HuH-7 (cell line): ENCODE results near the gene IMPG2.
"Not testable (repeated sequence)": the region's sequence is repeated elsewhere in the genome, so short reads cannot be mapped to it uniquely, and the experiment has no call there.

Source experiments
- DNase-seq: peaks from one replicate; pipeline ENCODE4 v3.0.0; 2011; ENCODE audit warnings: low spot score

IMPG2 gene

DNA sequence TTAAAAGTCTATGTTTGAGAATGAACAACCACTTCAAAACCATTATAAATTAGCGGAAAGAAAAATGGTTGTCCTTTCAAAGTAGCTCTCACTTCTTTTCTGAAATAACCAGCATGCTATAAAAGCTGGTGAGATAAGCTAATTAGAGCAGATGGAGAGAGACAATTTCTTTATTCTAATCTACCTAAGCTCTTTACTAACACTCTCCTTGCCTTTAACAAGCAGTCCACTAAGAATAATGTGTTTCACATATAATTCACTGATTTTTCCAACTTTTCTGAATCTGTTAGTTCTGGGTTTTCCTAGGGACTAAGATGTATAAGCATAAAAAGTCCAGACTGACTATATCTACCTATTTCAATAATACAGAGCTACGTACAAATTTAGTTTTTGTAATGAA lies at the start of gene IMPG2:
IMPG2 (minus strand) TSS at position 101 of the 400 bp plus-strand sequence. CDS start 203 bp downstream, outside the sequence.
- DNase-seq = no peak

DNA sequence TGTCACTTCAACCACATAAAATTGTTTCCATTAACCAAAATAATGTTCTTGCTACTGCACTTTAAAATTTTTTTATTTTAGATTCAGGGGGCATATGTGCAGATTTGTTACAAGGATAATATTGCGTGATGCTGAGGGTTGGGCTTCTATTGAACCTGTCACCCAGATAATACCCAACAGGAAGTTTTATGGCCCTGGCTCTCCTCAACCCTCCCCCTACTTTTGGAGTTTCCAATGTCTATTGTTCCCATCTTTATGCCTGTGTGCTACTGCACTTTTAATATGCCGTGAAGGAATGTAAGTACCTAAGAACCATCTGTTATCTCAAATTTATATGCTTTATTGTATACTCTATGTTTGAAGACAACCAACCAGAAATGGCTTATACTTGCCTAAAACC lies 42.0 kb upstream of the IMPG2 start:
- no peak for DNase-seq

DNA sequence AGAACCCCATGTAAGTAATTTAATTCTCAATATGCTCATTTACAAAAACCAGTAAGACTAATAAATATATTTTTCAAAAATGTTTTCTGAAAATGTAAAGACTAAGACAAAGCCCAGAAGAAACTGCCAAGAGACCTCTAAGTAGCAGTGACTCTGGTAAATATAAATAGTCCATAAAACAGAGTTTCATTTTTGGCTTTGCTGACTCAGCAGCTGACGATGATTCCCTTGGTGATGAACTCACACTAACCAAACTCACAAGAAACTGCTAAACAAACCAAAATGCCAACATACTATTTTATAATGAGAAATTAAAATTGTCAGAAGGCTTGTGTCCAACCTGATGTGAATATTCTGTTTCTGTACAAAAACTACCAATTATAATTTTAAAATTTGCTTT lies 31.5 kb upstream of the IMPG2 start:
- DNase-seq = no peak

DNA sequence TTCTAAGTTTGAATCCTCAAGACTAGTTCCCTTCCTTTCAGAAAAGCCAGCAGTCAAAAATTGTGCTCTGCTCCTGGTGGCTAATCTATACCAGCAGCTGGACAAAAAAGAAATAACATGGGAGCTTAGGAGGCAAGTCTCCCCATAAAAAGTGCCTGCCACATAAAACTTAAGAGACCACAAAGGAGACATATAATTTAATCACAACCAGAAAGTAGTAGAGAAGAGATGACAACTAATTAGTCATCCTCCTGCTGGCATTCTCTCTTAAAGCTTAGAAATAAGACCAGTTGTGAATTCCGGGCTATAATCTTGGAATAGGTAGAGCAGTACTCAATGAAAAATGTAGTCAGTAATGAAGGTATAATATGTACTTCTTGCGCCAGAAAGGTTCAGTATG lies 20.2 kb upstream of the IMPG2 start:
- DNase-seq = no peak

DNA sequence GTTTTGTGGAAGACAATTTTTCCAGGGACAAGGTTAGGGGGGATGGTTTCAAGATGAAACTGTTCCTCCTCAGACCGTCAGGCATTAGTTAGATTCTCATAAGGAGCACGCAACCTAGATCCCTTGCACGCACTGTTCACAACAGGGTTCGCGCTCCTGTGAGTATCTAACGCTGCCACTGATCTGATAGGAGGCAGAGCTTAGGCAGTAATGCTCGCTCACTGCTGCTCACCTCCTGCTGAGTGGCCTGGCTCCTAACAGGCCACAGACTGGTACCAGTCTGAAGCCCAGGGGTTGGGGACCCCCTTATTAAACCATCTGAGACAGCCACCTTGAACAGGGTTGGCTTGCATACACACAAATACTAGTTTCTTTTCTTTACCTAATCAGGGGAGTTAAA lies 13.5 kb upstream of the IMPG2 start:
- no peak for DNase-seq

DNA sequence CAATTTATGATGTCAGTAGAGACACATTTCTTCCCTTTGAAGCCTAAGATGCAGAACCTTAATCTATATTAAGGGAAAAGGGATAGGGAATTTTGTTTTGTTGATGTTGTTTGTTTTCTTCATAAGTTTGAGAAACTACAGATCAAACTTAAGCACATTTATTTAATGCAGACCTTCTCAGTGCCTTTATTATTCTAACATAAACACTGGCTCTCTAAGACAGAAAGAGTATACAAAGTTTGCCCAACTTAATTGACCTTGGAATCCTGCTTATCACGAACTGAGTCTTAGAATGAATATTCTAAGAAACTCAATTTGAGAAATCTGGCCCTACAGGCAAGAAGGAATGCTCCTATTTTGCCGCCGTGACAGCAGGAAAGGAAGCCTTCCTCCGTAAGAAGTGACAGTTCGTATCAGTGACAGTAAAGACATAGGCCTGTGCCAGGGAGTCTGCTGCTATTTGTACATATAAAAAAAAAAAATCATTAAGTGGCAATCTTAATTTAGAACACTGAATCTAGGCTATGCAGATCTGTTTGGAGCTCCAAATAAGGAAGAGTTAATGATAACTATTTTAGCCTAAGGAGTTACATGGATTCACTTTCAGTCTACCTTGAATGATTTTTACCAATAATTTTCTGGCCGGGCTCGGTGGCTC lies 8.8 kb upstream of the IMPG2 start:
- DNase-seq = no peak

DNA sequence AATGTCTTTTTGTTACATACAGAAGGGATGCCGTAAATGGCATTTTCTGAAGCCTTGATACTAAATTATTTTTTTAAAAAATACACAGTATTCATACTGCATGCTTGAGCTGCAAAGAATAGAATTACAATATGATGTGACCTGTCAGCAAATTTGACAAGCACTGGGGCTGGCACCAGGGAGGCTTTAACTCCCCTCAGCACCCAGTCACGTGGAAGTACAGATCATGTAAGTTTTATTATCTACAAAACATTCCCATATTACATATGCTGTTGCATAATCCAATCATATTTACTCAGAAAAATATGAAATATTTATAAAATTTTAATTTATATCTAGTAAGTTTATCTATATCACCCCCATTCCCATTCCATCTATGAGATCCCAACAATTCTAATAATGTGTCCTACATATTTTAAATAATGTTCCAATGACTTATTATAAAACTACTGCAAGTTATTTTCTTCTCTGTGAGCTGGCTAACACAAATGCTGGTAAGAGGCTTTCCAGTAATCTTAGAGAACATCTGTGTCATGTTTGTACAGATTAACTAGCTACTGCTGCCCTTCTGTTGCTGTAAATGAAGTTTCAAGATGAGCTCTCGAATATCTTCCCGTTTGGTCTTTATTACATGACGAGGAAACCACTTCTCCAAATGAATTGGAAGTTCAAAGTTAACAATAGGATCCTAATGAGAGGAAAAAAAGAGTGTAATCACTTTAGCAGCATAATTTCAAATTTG lies 5.2 kb upstream of the IMPG2 start:
- no peak for DNase-seq

DNA sequence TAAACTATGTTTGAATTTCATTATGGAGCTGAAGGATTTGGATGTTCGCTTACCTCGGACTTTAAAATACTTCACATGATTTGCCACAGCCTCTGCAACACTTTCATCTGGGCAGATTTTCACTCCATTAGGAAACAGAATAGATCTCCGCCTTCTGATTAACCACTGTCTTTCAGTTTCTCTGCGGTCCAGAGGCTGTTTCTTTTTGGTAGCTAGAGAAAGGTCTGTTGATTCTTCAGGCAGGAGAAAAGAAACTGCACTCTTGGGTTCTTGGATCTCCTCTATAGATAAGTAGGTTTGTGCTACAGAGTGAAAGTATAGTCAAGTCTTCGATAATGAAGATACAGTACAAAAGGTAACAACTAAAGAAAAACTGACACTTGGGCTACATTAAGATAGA lies 844 bp downstream of the IMPG2 start:
- no peak for DNase-seq

DNA sequence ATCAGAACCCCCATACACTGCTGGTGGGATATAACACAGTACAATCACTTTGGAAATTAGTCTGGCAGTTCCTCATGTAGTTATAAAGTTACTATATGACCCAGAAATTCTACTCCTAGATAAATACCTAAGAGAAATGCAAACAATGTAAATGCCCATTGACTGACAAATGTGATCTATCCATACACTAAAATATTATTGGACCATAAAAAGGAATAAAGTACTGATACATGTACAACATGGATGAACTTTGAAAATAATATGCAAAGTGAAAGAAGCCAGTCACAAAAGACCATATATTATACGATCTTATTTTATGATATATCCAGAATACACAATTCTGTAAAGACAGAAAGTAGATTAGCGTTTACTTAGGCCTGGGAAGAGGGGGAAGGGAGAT lies 7.8 kb downstream of the IMPG2 start:
- DNase-seq = no peak

DNA sequence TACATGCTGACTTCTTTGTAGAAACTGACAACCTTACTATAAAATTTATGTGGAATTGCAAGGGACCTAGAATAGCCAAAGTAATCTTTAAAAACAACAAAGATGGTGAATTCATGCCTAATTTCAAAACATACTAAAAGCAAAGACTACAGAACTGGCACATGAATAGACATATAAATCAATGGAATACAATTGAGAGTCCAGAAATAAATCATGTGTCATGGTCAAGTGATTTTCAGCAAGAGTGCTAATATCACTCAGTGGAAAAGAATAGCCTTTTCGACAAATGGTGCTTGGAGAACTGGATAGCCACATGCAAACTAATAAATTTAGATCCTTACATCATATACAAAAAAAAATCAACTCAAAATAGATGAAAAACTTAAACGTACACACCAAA lies 8.7 kb downstream of the IMPG2 start:
- no peak for DNase-seq

DNA sequence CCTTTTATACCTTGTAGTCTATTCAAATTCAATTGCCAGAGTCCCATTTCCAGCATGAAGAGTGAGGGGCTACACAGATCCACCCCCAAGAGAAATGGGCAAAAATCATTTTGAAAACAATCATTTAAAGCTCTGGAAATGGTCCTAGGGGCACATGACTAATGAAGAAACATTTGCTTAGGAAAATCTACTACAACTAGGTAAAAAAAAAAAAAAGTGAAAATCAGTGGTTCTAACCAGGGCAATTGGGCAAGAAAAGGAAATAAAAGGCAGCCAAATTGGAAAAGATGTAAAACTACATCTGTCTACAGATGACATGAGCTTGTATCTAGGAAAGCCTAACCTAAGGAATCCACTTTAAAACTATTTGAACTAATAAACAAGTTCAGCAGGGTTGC lies 9.4 kb downstream of the IMPG2 start:
- no peak for DNase-seq

DNA sequence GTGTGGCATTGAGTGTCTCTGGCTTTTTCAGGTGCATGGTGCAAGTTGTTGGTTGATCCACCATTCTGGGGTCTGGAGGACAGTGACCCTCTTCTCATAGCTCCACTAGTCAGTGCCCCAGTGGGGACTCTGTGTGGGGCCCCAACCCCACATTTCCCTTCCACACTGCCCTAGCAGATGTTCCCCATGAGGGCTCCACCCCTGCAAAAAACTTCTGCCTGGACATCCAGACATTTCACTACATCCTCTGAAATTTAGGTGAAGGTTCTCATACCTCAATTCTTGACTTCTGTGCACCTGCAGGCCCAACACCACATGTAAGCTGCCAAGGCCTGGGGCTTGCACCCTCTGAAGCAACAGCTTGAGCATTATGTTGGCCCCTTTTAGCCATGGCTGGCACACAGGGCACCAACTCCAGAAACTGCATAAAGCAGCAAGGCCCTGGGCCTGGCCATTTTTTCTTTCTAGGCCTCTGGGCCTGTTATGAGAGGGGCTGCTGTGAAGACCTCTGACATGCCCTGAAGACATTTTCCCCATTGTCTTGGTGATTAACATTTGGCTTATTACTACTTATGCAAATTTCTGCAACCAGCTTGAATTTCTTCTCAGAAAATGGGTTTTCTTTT lies 12.1 kb downstream of the IMPG2 start:
- not testable (repeated sequence) for DNase-seq

DNA sequence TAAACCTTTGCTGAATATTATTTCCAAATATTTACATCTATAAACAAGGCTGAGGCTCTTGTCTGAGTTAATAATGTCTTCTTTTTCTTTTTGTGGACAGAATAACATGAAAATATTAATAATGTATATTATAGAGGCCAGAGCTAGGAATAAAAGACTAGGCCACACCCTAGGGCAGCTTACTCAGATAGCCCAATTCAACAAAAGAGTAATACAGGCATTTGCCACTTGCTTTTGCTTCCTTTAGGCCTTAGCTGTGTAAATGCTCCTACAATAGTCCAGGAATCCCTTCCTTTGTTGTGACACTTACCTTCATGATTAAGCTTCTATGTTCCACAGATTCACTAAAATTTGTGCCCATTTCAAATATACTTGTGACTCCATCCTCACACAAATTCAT lies 16.5 kb downstream of the IMPG2 start:
- no peak for DNase-seq

DNA sequence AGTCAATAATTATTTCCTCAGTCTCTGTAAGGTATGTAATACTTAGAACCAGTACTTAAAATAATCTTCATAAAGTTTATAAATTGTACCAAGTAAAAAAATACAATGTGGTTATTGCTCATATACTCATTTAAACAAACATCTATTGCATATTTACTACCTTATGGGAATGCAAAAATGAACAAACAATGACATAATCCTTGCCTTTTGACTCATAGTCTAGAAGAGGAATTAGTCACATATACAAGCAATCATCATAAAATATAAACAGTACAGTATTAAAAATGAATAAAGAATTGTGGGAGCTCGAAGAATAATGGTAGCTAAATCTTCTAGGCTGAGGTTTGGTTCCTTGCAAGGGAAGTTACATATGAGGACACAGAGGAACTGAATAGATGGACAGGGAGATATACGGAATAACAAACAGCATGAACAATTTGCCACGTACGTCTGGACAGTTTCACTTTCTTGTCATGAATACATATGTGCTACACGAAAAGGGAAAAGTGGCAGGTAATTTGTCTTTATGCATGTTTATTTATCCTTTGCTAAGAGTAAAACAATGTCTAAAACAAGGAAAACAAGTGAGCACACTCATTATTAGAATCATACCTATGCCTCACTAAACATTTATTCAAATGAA lies 17.2 kb downstream of the IMPG2 start:
- DNase-seq = no peak

DNA sequence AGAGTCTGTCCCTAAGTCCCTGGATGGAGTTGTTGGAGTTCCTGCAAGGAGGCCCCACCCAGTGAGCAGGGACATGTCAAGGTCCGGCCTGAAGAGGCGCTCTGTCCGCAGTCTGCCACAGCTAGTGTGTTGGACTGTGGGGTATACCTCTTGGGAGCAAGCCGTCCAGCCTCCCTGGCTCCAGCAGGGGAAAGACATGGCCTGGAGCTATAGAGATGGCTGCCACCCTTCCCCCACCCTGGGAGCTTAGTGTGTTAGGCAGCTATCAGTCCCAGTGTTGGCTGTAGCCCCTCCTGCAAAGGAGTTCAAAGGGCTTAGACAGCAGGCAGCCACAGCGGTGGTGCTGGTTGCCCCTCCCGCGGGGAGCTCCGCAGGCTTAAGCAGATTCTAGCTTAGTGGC lies 20.3 kb downstream of the IMPG2 start:
- no peak for DNase-seq

DNA sequence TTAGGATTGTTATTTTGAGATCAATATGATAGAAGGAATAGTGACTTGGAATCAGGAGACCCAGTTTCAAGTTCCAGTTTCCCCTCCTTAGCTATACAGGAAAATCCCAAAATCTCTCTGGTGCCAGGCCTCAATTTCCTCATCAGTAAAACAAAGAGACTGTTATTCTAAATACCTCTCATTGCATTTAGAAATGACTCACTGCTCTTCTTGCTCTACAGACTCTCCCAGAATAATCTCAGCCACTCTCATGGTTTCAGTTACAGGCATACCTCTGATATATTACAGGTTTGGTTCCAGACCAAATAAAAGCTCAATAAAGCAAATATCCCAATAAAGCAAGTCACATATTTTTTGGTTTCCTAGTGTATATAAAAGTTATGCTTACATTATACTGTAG lies 28.3 kb downstream of the IMPG2 start:
- no peak for DNase-seq

DNA sequence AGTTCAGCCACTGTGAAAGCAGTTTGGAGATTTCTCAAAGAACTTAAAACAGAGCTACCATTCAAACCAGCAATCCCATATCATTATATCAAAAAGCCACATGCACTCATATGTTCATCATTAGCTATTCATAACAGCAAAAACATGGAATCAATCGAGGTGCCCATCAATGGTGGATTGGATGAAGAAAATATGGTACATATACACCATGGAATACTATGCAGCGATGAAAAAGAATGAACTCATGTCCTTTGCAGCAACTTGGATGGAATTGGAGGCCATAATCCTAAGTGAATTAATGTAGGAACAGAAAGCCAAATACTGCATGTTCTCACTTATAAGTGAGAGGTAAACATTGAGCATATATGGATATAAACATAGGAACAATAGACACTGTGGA lies 32.1 kb downstream of the IMPG2 start:
- DNase-seq = no peak

DNA sequence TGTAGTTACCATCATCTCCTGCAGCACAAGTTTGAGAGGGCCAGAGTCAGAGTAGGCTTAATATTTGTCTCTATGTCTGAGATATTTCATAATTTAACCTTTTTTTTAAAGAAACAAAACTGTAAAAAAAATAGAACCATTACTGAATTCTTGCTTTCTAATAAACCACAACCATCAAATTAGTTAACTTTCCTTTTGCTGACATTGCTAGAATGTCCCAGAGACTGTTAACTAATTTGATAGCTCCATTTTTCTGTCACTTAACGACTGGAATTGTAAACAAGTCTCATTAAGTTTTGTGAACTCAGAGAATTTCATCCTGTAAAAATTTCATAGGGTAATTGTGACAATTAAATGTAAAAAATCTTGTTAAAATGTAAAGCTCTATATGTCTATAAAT lies 35.6 kb downstream of the IMPG2 start:
- no peak for DNase-seq

DNA sequence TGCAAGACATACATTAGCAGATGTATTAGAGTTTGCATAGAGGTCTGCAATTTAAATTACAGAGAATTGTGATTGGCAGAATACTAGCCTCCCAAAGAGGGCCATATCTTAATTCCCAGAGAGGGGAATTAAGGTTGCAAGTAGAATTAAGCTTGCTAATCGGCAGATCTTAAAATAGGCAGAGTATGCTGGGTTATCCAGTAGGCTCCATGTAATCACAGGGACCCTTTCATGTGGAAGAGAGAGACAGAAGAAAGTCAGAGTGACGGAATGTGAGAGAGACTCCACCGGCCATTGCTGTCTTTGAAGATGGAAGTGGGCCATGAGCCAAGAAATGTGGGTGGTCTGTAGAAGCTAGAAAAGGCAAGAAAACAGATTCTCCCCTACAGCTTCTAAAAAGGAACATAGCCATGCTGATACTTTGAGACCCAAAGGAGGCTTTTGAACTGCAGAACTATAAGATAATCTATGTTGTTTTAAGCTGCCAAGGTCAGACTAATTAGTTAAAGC lies 38.8 kb downstream of the IMPG2 start:
- no peak for DNase-seq

DNA sequence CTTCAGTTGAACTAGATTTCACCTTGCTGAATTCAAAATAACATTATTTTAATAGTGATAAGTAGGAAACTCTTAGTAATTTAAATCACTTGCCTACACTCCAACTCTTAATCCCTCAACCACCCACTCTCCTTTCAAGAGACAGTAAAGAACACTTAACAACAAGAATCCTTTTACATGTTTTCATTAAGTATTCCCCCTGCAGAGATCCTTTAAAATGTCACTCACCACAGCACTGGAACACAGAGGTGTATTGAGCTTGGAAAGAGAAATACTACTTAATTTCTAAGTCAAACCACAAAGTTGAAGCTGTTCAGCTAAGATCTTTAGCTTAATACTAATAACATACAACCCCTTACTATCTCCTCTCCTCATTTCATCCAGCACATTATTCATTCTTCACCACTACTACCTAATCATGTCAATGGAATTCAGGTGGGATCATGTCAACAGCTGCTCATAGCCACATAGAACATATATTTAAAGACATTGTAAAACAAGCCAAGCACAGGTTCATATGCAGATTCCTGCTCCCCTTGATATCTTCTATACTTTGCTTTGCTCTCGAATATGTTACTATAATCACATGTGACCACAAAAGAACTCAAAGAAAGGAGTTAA lies 40.5 kb downstream of the IMPG2 start:
- DNase-seq = no peak

DNA sequence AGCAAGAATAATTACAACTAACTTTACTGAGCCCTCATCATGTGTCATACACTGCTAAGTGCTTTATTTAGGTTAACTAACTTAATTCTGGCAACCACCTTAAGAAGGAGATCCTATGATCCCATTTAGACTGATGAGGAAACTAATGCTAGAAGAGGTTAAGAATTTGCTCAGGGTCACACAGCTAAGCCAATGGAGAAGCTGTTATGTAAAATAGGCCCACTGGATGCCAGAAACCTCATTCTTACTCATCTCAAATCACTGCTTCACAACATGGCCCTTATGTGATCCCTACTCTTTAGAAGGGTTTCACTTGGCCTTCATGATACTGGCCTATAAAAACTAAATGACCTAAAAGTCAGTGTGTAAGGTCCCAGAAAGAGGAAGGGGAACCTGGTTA lies 41.2 kb downstream of the IMPG2 start:
- no peak for DNase-seq

DNA sequence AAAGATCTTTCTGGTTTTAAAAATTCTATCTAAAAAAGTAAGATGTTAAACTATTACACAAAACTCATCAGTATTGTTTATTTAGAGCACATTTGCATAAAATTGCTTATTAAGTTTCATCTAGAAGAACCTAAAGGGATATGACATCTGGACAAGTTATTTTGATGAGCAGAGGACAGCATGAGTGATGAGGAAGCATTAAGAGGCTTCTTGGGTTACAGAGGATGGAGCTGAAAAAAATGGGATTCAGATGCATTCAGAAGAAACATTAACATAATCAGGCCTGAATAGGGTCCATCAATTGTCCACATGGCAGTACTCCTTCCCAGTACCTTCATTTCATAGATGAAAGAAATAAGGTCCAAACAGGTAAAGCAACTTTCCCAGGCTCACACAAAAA lies 41.6 kb downstream of the IMPG2 start:
- DNase-seq = no peak
